ENCODE results near the gene GPC6.

GPC6 gene

DNA sequence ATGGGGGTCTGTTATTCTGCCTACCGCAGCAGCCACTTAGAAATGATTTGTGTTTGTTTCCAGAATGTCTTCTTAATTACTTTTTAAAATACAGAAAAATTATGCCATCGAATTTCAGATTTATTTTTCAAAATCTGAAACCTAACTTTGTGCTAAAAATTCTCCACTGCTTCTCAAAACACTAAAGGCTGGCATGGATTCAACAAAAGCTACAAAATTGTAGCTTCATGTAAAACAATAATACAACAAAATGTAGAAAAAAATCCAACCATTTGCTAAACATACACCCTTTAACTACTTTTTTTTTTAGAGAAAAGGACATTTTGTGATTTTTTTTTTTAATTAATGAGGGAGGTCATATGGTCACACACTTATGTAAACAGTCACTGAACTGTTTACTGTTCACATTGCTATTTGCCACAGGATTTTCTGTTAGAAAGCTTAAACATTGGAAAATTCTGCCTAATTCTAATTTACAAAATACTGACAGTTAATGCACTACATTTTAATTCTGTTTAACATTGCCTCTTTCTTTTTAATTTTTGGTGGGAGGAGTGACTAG lies 646.3 kb downstream of the GPC6 start:
- no peak for DNase-seq

DNA sequence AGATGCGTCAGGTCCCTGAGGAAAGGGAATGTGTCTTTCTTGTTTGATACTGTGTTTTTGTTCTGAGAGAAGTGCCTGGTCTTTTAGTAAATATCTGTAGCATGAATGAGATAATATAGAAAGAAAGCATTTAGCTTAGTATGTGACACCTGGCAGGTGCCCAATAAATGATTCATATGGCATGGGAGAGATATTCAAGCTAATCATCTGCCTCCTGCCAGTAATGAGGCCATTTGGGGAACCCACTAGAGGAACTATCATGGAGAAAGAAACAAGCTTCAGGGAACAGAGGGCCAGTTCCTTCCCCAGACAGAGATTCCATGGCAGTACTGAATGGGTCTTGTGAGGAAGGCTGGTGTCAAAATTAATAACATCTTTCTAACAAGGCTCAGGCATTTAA lies 648.9 kb downstream of the GPC6 start:
- DNase-seq, result no peak

DNA sequence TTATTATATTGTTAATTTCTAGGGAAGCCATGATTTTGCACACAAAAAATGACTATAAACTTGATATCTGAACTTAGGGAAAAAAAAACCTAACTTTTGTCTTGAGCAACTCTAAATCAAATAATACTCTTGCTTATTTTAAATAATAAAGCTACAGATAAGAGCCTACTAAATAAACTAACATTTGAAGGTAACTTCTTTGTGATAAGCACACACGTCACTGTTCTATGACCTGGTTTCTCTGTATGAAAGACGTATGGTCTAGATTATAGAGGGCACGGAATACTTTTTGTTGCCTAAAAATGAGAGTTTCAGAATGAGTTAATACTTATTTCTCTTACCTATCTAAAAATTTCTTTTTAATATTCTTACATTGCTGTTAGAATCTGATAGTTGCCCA lies 649.6 kb downstream of the GPC6 start:
- DNase-seq, result no peak

DNA sequence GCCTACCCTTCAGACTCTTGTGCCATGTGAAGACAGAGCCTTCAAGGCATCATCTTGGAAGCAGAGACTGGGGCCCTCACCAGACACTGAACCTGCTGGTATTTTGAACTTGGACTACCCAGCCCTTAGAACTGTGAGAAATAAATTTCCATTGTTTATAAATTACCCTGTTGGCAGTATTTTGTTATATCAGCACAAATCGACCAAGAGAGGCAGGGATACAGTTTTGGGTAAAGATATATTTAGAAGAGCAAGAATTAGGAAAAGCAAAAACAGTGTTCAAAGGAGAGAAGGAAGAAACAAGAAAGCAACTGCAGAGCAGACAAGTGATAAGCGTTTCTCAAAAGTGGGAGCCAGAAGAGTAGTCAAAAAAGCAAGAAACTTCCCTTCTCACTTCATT lies 652.1 kb downstream of the GPC6 start:
- DNase-seq, result no peak

DNA sequence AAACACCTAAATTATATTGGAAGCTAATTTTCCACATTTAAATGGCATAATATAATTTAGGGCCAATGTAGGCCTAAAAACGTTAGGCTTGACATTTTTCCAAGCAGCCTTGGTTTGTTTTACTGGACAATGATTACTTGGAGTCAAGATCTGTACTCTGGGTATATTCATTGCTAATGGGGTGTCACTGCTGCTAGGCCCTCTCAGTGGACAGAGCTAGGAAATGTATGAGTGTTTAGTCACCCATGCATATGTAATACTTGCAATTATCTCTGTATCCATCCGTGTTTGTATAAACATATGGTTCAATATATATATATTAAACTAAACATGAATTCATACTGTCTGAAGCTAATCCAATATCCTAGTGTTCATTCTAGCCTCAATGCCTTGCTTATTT lies 654.8 kb downstream of the GPC6 start:
- DNase-seq, result no peak

DNA sequence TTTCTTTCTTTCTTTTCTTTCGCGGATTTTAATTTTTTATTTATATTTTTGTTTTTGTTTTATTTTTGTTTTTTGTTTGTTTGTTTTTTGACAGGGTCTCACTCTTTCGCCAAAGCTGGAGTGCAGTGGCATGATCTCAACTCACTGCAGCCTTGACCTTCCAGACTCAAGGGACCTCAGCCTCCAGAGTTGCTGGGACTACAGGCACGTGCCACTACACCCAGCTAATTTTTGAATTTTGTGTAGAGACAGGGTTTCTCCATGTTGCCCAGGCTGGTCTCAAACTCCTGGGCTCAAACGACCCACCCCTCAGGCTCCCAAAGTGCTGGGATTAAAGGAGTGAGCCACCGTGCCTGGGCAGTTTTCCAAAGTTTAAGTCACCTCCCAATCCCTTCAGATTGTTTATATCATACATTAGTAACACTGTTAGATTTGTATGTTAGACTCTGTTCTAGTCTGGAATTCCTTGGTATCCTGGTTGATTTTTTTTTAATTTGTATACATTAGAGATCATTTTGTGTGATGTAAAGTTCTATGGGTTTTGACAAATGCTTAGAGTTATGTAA lies 655.6 kb downstream of the GPC6 start:
- no peak for DNase-seq

DNA sequence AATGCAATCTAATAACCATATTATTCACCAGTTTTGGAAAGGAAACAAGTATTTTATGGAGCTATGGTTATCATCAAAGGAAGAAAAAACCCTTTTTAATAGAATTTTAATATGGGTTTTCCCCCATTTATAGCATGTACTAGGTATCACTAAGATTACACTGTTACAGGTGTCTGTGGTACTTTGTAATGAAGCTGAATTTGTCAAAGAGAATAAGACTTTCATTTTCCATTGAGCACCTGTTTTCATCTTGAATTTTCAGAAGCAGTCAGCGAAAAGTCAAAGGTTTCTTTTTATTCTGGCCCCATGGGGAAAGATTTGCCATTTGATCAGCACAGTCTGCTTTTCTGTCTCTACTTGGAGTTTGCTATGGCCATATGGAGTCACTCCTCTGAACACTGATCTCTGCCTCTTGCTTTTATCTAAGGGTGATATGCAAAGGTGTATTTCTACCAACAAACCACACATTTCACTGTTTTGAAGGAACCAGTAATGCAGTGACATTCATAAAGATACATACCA lies 662.9 kb downstream of the GPC6 start:
- no peak for DNase-seq

DNA sequence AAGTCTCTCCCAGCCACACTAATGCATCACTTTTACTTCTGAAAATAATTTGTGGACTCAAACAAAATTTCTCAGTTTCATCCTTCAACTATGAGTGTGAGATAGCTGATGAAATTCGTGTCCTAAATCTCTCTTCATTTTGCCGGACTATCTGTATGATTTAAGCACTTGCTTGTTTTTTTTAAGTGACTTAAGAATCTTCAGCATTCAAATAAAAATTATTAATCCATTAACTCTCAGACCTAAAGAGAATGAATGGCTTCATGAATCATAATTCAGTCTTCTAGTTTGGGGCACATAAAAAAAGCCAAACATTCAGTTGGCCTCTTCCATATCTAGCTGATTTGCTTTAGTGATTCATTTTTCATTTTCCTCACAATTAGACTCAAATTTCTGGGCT lies 673.4 kb downstream of the GPC6 start:
- no peak for DNase-seq

DNA sequence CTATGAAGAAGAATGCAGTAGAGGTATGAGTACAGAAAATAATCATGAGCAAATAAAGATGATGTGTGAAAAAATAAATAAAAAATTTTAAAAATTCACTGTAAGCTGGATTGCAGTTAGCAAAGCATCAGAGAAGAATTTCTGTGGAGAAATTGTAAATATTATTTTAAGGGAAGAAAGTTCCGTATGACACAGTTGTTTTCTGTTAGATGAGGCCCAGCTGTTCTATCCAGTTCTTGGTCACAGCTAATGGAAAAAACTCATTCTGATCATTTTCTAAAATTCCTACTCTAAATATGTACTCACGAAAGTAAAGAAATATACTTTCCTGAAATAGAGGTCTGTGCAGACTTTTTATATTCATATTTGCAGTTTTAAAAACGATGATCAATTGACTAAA lies 674.1 kb downstream of the GPC6 start:
- DNase-seq, result no peak

DNA sequence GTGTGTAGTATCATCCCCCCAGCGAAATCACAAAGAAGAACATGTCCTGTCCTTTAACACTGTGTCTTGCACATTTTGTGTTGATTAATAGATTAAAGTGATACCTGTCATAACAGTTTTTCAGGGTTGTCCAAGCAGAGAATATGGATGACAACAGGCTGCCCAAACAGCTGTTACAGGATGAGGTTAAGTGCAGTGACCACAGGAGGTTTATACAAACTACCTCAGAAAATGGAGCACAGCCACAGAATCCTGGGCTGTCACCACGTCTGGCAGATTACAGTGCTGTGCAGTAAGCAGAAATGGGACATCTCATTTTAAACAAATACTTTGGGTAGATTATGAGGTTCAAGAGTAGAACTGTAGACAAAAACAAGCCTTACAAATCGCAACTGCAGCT lies 677.3 kb downstream of the GPC6 start:
- no peak for DNase-seq

DNA sequence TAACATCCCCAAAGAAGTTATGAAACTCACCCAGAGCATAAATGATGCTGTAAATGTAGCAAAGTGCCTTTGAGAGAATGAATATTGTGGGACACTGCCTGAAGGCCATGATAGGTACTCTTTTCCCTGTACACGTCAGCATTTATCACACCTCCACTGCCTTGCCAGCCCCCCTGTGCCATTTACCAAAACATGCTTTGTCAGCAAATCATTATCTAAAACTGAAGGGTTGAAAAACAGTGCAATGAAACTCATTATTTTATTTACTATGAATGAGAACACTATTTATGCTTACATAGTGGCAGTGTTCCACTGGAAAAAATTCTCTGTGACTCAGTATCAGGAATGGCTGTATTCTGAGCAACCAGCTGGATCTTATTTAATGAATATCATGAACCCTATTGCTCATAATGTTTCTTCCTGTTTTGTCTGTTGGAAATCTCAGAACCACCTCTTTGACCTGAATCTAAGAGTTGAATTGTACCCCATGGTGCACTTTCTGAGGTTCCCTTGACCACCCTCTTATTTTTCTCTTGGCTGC lies 688.7 kb downstream of the GPC6 start:
- DNase-seq, result no peak

DNA sequence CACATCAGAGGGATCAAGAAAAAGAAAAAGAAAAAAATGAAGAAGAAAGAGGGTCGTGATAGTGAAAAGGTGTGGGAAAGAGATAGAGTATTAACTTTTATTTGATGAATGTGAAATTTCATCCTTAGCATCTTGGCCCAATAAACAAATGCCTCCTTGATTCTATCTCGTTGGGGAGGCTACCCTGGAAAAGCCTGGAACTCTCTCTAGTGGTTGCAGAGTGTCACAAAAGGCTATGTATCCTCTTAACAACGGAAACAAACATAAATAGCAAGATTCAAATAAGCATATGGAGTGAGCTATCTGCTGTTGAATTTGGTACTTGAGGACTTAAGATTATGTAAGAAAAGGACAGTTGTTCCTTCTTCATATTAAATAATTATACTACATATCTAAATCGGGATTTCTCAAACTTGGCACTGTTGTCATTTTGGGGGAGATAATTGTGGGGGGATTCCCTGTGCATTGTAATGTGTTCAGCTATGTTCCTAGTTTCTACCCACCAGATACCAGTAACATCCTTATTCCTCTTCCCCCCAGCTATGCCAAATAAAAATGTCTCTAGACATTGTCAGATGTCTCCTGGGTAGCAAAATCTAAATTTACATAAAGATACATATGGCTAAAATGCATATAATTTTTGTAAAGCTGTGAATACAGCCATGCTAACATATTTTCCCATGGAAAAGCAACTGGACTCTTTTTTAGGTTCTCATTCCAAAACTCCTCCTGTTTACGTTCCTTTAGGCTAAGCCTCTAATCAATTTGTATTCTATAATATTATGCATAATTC lies 695.7 kb downstream of the GPC6 start:
- no peak for DNase-seq

DNA sequence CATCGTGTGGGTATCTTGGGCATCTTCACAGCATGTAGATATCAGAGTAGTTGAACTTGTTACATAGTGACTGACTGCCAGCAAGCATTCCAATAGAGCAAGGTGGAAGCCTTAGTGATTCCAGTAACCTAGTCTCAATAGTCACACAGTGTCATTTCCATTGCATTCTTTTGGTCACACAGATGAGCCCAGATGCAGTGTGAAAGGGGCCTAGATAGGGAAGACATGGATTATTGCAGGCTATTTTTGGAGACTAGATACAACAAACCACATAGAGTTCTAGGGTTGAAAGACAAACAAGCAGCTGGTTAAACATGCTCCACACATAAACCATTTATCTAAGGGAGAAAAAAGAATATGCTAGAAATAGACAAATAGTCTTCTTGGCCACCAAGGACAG lies 699.4 kb downstream of the GPC6 start:
- DNase-seq, result no peak

DNA sequence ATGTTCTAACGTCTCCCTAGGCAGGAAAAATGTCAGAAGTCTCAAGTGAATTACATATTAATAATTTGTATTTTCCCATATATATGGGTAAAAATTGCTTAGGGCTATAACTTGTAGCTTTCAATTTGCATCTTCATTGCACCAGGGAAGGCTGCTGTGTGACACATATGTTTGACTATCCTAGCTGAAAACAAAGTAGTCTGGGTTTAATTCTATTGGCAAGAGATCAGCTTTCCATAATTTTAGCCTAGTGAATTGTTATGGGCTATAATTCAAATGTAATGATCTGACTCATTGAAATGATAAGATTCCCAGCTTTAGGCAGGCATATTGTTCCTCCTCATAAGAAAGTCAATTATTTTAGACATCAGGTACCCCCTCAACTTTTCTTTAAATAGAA lies 699.8 kb downstream of the GPC6 start:
- DNase-seq, result no peak

DNA sequence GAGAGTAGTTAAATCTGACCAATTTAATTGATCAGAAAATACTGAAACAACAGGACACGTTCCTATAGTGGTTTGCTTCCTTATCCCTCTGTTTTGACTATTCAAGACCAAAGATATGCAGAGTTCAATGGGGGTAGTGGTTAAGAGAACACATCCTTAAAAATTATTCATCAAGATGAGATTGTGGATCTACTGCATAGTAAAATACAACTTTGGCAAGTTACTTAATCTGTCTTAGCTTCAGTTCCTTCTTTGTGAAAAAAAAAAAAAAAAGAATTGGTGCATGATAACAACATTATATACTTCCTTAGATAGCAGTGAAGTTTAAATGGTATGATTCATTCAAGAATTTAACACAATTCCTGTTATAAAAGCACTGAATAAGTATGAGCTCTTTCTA lies 700.8 kb downstream of the GPC6 start:
- DNase-seq, result no peak

DNA sequence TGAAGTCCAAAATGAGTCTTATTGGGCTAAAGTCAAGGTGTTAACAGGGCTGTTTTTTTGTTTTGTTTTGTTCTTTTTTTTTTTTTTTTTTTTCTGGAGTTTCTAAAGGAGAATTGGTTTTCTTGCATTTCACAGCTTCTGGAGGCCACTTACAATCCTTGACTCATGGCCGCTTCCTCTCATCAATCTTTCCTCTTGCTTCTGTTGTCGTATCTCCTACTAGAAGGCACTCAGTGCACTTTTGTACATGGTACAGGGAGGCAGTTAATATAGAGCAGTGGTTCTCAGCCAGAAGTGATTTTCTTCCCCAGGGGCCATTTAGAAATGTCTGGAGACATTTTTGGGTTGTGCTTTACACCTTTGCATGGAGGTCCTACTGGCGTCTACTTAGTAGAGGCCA lies 706.3 kb downstream of the GPC6 start:
- no peak for DNase-seq

DNA sequence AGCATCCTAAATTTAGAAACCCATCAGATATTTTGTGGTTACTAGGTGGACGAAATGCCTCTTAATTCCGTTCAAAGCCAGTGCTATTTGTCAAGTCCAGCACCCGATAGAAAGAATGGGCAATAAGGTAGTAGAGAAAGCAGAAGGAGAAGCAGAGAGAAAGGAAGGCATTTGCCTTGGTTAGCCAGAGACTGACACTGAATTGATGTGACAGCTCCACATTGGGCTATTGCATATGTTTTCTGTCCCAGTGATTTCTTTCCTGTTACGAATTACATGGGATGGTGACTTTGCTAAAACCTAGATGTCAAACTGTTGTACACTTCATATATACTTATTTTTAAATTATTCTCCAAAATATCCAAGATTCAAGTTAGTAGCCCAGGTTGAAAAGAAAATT lies 710.3 kb downstream of the GPC6 start:
- DNase-seq, result no peak

DNA sequence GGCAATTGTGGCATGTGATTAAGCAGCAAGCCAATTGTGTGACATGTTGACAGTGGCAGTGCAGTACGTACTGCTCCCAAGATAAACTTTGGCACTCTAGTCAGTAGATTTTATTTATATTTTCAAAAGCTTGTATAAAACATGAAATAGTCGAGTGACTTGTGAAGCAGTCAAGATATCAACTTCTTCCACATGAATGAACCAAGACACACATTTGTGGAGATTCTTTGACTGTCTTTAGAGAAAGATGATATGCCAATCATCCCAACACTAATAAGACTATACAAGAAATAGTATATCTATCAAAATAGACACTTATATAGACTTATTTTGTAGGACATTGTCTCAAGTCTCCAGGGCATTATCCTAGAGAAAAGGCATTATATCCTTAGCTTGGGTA lies 714.8 kb downstream of the GPC6 start:
- no peak for DNase-seq

DNA sequence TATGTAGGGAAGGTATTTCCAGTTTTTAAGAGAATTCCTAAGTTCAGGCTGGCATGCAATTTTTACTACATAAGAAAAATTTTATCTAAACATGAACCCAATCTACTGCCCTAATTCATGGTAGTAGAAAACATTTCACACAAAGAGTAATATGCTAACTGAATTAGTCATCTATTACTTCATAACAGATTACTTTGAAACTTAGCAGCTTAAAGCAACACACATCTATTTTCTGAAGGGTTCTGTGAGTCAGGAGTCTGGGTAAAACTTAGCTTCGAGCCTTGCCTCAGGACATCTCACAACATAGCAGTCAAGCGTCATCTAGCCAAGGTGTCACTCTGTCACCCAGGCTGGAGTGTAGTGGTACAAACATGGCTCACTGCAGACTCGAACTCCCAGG lies 715.4 kb downstream of the GPC6 start:
- DNase-seq, result no peak

DNA sequence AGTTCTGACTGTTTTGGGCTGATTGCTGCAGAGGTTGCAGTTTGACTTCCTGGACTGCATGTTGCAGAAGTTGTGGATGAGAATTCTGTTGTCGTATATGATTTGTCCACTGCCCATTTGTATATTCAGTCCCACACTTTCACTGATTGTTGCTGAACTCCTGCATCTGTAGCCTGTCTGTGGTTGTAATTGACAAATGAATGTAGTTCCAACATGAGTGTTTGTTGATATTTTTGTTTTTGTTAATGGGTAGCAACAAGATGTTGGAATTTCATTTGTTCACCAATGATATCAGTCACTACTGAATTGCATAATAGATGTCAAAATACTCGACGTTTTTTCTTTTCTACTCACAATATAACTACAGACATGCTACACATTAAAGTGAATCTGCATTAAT lies 719.0 kb downstream of the GPC6 start:
- DNase-seq, result no peak

DNA sequence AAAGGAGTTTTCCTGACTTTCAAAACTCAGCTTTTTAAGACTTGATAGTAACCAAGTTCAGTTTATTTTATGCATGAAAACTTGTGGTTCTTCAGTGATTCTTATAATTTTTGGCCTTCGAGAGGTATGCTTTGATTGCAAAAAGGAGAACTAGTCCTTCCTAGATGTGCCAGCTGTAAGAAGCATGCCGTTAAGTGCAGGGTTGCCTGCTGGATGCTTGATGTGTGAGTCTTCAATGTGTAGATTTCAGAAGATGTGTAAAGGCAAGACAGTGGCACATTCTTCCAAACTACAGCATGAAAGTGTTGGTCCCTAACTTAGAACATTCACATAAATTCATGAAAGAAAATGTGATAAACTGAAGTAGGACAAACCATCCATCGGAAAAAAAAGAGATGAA lies 720.4 kb downstream of the GPC6 start:
- DNase-seq, result no peak

DNA sequence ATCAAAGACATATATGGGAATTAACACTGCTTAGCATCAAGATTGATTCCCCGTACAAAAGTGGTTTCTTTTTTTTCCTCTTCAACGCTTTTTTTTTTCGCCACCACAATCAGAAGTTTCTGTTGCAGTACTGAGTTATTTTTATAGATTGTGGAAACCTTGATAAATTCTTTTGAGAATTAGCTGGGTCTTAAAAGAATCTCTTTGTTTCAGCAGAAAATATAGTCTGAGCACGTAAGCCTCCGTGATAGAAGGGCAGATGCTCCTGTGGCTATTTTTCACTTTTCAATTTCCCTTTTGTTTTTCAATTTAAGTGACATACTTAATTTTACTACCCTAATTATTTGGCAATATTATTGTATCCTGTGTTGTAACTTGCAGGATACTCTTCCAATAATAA lies 721.0 kb downstream of the GPC6 start:
- no peak for DNase-seq

DNA sequence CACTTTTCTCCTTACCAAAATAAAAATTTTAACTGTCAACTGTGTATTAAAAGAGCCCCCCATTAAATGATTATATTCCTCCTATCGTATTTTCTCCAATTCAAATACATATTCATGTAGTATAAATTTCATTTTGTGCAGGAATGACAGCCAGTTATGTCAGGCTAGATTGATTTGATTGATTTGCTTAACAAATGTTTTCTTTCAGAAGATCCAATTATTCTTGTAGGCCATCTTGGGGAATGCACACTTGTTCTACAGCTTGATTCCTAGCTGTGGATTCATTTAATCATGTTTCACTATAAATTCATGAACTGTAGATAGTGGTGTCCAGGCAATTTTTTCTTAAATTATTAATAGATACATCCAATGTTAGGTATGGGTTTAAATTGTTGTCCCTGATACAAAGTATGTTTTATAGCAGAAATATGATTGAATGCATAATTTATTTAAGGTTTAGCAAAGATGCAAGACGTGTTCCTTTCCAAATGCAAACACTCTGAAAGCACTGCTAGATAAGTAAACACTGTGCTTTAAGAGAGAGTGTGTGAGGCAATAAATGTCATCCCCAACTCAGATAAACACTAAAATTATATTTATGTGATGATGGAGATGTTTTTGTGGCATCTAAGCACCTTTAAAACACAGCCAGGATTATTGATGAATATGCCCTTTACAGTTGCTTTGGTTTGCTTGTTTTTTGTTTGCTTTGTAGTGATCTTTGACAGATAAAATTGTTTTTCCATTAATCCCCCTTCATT lies 721.7 kb downstream of the GPC6 start:
- DNase-seq, result no peak

DNA sequence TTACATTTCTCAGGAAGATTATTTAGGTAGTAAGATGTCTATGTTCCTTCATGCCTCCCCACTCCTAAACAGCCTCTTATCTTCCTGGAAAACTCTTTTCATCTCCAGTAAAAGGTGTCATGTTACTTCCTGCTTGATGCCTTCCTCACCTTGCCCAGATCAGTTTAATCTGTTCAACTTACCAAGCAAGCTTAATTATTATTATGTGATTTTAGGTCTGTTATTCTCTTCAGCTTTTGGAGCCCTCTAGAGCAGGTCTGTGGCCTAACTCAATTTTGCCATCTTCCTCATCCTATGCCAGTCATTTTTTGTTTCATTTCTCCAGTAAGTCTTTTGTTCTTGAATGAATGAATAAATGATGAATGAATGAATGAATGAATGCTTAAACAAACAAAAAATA lies 724.5 kb downstream of the GPC6 start:
- DNase-seq, result no peak

Measured in AML-193 (cell line).